Activated CD8-positive, alpha-beta T cell treated with anti-CD3 and anti-CD28 coated beads for 36 hours (primary cell): ENCODE data around the gene ZNF574. TPM values are rescaled to one million over a fixed set of nuclear protein-coding genes. Genes with fewer than 3 reads are reported as not detected.

ENCODE experiments used
- ATAC-seq: fragments of 200-7000 bp; cut with Tn5 transposase; one replicate; pipeline ENCODE4 v1.10.0; 2021; ENCODE audit warnings: mild to moderate bottlenecking, moderate library complexity
- CTCF ChIA-PET: fragments of 350-600 bp; sonication (Branson Sonifier 250); formaldehyde crosslinking; loops from one replicate; lab custom pipeline; 2021; ENCODE audit warnings: antibody characterized with exemption; lab: Charles Lee
- POLR2A ChIA-PET: fragments of 350-600 bp; sonication (Branson Sonifier 250); formaldehyde crosslinking; loops from one replicate; lab custom pipeline; 2021; ENCODE audit warnings: antibody characterized with exemption; lab: Charles Lee
- DNase-seq: peaks from one replicate; pipeline ENCODE4 v3.0.0-alpha.2; 2020
- H3K27ac Mint-ChIP-seq: one replicate; pipeline ENCODE4 v1.8.0; 2021; ENCODE audit warnings: mild to moderate bottlenecking, mixed read lengths
- H3K27me3 Mint-ChIP-seq: one replicate; pipeline ENCODE4 v1.8.0; 2021; ENCODE audit warnings: mixed read lengths
- H3K36me3 Mint-ChIP-seq: one replicate; pipeline ENCODE4 v1.8.0; 2021; ENCODE audit warnings: low read depth, mixed read lengths
- H3K4me1 Mint-ChIP-seq: one replicate; pipeline ENCODE4 v1.8.0; 2021; ENCODE audit warnings: low read depth, mixed read lengths
- H3K4me3 Mint-ChIP-seq: one replicate; pipeline ENCODE4 v1.8.0; 2021; ENCODE audit warnings: mild to moderate bottlenecking, moderate library complexity, mixed read lengths
- H3K9me3 Mint-ChIP-seq: one replicate; pipeline ENCODE4 v1.8.0; 2021; ENCODE audit warnings: mixed read lengths
- intact Hi-C: fragments of 100-400 bp; cut with micrococcal nuclease; formaldehyde crosslinking; loops from one replicate; pipeline ENCODE4 v1.10.0; 2022
- total RNA-seq, 2 experiments: library from RNA; stranded (reverse); gene quantifications; one replicate each; pipeline ENCODE4 v1.2.3, GENCODE V29; 2021
- TF ChIP-seq, protein P1 (sequence below): fragments of 200-600 bp; IDR thresholded peaks from one replicate; pipeline ENCODE4 v1.8.0; 2022; ENCODE audit warnings: antibody characterized with exemption, mild to moderate bottlenecking

ZNF574 gene
- total RNA-seq, 2 experiments from 2014 or later: 12.4 to 12.8 TPM

DNA sequence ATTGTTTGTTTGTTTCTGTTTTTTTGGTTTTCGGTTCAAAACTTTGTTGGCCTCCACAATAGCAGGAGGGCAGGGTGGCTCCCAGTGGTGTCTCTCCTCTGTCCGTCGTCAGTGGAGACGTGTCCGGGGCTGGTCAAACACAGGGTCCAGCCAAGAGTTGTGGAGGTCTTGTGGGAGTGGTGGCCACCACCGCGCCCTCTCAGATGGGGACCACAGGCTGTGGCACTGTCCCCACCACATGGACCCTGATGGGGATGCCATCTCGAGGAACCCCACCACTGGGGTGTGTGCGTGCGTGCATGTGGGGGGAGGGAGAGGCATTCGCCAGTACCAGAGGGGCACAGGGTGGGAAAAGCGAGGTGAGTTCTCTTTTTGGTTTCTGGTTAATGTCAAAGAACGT, 13.8 kb downstream of the ZNF574 start:
- intact Hi-C loops: no loop called here
- Mint-ChIP-seq H3K9me3 (no peaks in the 10 kb centered on the region), H3K36me3 (peaks cover 22% of the 10 kb centered on the region), H3K27me3 (no peaks in the 10 kb centered on the region), H3K4me3 (no peak overlapping the region), H3K27ac (no peak overlapping the region), H3K4me1 (peaks cover 28% of the 10 kb centered on the region)
- CTCF ChIA-PET: no interaction called here
- ATAC-seq (no peak), DNase-seq (no peak)
- POLR2A ChIA-PET: no interaction called here
- TF ChIP-seq, protein P1, sequence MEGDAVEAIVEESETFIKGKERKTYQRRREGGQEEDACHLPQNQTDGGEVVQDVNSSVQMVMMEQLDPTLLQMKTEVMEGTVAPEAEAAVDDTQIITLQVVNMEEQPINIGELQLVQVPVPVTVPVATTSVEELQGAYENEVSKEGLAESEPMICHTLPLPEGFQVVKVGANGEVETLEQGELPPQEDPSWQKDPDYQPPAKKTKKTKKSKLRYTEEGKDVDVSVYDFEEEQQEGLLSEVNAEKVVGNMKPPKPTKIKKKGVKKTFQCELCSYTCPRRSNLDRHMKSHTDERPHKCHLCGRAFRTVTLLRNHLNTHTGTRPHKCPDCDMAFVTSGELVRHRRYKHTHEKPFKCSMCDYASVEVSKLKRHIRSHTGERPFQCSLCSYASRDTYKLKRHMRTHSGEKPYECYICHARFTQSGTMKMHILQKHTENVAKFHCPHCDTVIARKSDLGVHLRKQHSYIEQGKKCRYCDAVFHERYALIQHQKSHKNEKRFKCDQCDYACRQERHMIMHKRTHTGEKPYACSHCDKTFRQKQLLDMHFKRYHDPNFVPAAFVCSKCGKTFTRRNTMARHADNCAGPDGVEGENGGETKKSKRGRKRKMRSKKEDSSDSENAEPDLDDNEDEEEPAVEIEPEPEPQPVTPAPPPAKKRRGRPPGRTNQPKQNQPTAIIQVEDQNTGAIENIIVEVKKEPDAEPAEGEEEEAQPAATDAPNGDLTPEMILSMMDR: no peak

DNA sequence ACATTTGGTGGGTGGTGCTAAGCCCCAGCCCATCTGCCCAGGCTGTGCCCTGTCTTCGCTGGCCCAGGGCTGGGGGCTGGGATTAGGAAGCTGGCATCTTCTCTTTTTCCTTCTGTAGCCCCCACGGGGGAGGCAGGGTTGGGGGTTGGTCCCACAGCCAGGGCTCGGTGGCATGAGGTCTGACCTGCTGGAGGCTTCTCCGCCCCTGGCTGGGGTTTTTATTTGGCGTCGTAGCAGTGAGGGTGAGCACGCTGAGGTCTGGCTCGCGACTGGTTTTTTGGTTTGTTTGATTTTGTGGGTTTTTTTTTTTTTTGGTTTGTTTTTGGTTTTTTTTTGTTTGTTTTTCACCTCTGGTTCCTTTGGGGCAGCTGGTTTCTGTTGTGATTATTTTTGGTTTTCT, 14.7 kb downstream of the ZNF574 start:
- Mint-ChIP-seq H3K4me3 (no peak overlapping the region), H3K27ac (peak overlapping the region; percentile 30), H3K9me3 (no peaks in the 10 kb centered on the region), H3K4me1 (peaks cover 28% of the 10 kb centered on the region), H3K36me3 (peaks cover 27% of the 10 kb centered on the region), H3K27me3 (no peaks in the 10 kb centered on the region)
- no peak for DNase-seq
- CTCF ChIA-PET: interaction anchor here (0.8 to 1.0 kb wide), 2 partner anchors 14 to 94 kb away, joined by 3 read pairs; no protein-coding TSS in a partner anchor
- intact Hi-C loops: no loop called here
- ATAC-seq: no peak
- POLR2A ChIA-PET: interaction anchor here (1.0 kb wide), 1 partner anchor 14 kb away, joined by 3 read pairs; no protein-coding TSS in a partner anchor
- TF ChIP-seq, protein P1: no peak

DNA sequence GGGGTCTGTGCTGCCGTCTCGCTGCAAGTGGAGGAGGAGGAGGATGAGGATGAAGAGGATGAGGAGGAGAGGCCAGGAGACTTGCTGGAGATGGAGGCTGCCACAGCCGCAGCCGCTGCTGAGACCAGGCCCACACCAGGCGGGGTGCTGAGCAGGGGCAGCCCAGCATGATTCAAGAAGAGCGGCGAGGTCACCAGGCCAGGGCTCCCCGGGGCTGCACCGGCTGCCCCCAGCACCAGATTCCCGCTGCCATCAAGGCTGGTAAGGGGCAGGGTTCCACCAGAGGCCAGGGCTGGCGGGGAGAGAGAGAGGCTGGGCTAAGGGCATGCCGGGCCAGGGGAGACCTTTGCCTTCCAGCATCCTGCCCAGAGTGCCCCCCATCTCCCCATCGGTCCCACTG, 15.3 kb downstream of the ZNF574 start:
- Mint-ChIP-seq H3K27me3 (no peaks in the 10 kb centered on the region), H3K4me1 (peaks cover 28% of the 10 kb centered on the region), H3K27ac (no peak overlapping the region), H3K9me3 (no peaks in the 10 kb centered on the region), H3K36me3 (peaks cover 29% of the 10 kb centered on the region), H3K4me3 (no peak overlapping the region)
- ATAC-seq (no peak), DNase-seq (no peak)
- POLR2A ChIA-PET: no interaction called here
- intact Hi-C loops: no loop called here
- CTCF ChIA-PET: interaction anchor here (1.4 kb wide), 2 partner anchors 10 to 32 kb away, joined by 3 read pairs; no protein-coding TSS in a partner anchor
- TF ChIP-seq, protein P1: no peak

DNA sequence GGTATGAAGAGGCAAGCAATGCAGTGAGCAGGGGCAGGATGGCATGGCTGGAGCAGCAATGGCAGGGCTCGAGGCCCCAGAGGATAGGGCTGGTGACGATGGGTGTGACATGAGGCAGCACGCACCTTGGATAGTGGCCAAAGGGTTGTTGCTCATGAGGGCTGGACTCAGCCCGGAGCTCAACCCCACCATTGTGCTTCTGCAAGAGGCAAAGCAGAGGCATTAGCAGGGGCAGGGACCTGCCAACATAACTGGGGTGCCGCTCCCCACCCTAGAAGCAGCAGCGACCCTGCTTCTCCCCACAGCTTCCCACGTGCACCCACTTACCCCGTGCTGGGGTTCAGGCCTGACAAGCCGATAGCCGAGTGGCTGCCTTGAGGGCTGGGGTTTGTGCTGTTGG, 15.8 kb downstream of the ZNF574 start:
- TF ChIP-seq, protein P1: no peak
- H3K36me3 Mint-ChIP-seq: peaks cover 33% of the 10 kb centered on the region
- H3K9me3 Mint-ChIP-seq: no peaks in the 10 kb centered on the region
- H3K4me1 Mint-ChIP-seq: peaks cover 28% of the 10 kb centered on the region
- H3K27me3 Mint-ChIP-seq: no peaks in the 10 kb centered on the region
- DNase-seq (no peak), ATAC-seq (no peak)
- intact Hi-C loops: no loop called here
- no peak overlapping the region for H3K27ac Mint-ChIP-seq
- ChIA-PET POLR2A (no interaction called here), CTCF (interaction anchor here (0.7 to 1.6 kb wide), 4 partner anchors 10 to 31 kb away, joined by 3 to 4 read pairs (median 3); partner anchors contain the start of gene ZNF574)
- no peak overlapping the region for H3K4me3 Mint-ChIP-seq

DNA sequence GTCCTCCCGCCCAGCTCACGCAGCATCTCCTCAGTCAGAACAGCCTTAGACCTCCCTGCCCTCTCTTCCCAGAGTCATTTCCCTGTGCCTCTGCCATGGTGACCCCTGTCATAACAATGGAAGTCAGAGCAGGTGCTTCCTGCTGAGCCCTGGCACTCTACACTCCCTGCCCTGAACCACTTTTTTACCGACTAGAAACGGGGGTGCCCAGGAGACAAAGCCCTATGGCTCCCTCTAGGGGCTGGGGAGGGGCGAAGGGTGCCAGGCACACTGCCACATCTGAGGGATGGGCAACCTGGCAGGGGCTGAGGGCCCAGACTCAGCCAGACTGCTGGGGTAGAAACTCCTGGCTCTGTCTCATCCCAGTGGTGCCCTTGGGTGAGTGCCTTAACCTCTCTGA, 16.4 kb downstream of the ZNF574 start:
- Mint-ChIP-seq H3K27ac (no peak overlapping the region), H3K36me3 (peaks cover 36% of the 10 kb centered on the region), H3K4me3 (no peak overlapping the region), H3K9me3 (no peaks in the 10 kb centered on the region), H3K4me1 (peaks cover 28% of the 10 kb centered on the region), H3K27me3 (no peaks in the 10 kb centered on the region)
- ATAC-seq (peak; percentile 71), DNase-seq (peak; percentile 64)
- ChIA-PET POLR2A (no interaction called here), CTCF (interaction anchor here (0.7 to 1.6 kb wide), 4 partner anchors 10 to 31 kb away, joined by 3 to 4 read pairs (median 3); partner anchors contain the start of gene ZNF574)
- intact Hi-C loops: no loop called here
- TF ChIP-seq, protein P1: peak; percentile 53
